Hematopoietic multipotent progenitor cell treated with erythropoietin and hydrocortisone succinate and interleukin-3 and kit ligand, for 8 days (in vitro differentiated cells): ENCODE data around the gene FKBP8.

Experiments used
- DNase-seq: peaks from one replicate; pipeline ENCODE4 v3.0.0-alpha.2; 2015

Gene FKBP8

GRCh38 chr19:18501351-18501750, 42.0 kb downstream of the FKBP8 start:
- DNase-seq: no peak

- DNase-seq: no peak
Observed at GRCh38 chr19:18500799-18501198, 42.6 kb downstream of the FKBP8 start.

- no peak for DNase-seq
Observed at GRCh38 chr19:18500376-18500775, 43.0 kb downstream of the FKBP8 start.

- no peak for DNase-seq
Observed at GRCh38 chr19:18499055-18499775, 44.2 kb downstream of the FKBP8 start.

GRCh38 chr19:18496980-18497256, 46.5 kb downstream of the FKBP8 start:
- DNase-seq: no peak

- peak; percentile 48 for DNase-seq
Observed at GRCh38 chr19:18496167-18496979, 47.0 kb downstream of the FKBP8 start.

GRCh38 chr19:18495204-18495911, 48.0 kb downstream of the FKBP8 start:
- no peak for DNase-seq

GRCh38 chr19:18494267-18494607, 49.1 kb downstream of the FKBP8 start:
- DNase-seq: no peak

GRCh38 chr19:18493440-18494266, 49.7 kb downstream of the FKBP8 start:
- DNase-seq: no peak

- no peak for DNase-seq
Observed at GRCh38 chr19:18491995-18492953, 51.1 kb downstream of the FKBP8 start.

GRCh38 chr19:18490728-18491127, 52.6 kb downstream of the FKBP8 start:
- no peak for DNase-seq

- no peak for DNase-seq
Observed at GRCh38 chr19:18489627-18490184, 53.7 kb downstream of the FKBP8 start.

GRCh38 chr19:18488838-18489626, 54.3 kb downstream of the FKBP8 start:
- DNase-seq: no peak

- DNase-seq: no peak
Observed at GRCh38 chr19:18488403-18488723, 55.0 kb downstream of the FKBP8 start.

- DNase-seq: peak; percentile 54
Observed at GRCh38 chr19:18487576-18488402, 55.6 kb downstream of the FKBP8 start.

GRCh38 chr19:18486746-18487145, 56.6 kb downstream of the FKBP8 start:
- no peak for DNase-seq

- no peak for DNase-seq
Observed at GRCh38 chr19:18484992-18485391, 58.4 kb downstream of the FKBP8 start.

- no peak for DNase-seq
Observed at GRCh38 chr19:18483119-18483890, 60.1 kb downstream of the FKBP8 start.
